GM23248 (cell line): ENCODE results near the gene PEMT. TPM values are rescaled to one million over a fixed set of nuclear protein-coding genes. Genes with fewer than 3 reads are reported as not detected.
"Not testable (repeated sequence)": the region's sequence is repeated elsewhere in the genome, so short reads cannot be mapped to it uniquely, and the experiment has no call there.

ENCODE experiments used
- DNase-seq: peaks from one replicate; pipeline ENCODE4 v3.0.0-alpha.2; 2015
- H2AFZ ChIP-seq: fragments of 200-600 bp; sonication (generic); 2 replicates; pipeline ENCODE4 v1.6.1; 2016; ENCODE audit warnings: antibody characterized with exemption
- H3F3A ChIP-seq: fragments of 200-600 bp; sonication (generic); 2 replicates; pipeline ENCODE4 v1.6.1; 2016; ENCODE audit warnings: mild to moderate bottlenecking, antibody characterized with exemption, mixed run types; ENCODE audit not compliant: insufficient read depth
- H3K27ac ChIP-seq: fragments of 200-600 bp; sonication (generic); 2 replicates; pipeline ENCODE4 v1.5.1; 2016; ENCODE audit warnings: mild to moderate bottlenecking
- H3K27me3 ChIP-seq: fragments of 200-600 bp; sonication (generic); replicated peaks from 2 replicates; pipeline ENCODE4 v1.6.1; 2016; ENCODE audit warnings: mild to moderate bottlenecking; ENCODE audit not compliant: insufficient read depth
- H3K36me3 ChIP-seq: fragments of 200-600 bp; sonication (generic); 2 replicates; pipeline ENCODE4 v1.6.1; 2016; ENCODE audit warnings: low read depth, mild to moderate bottlenecking
- H3K4me1 ChIP-seq: fragments of 200-600 bp; sonication (generic); 2 replicates; pipeline ENCODE4 v1.6.1; 2016; ENCODE audit warnings: mild to moderate bottlenecking; ENCODE audit not compliant: insufficient read depth
- H3K4me2 ChIP-seq: fragments of 200-600 bp; sonication (generic); one replicate; pipeline ENCODE4 v1.6.1; 2016; ENCODE audit warnings: mild to moderate bottlenecking; ENCODE audit not compliant: unreplicated experiment
- H3K4me3 ChIP-seq: fragments of 200-600 bp; sonication (generic); 2 replicates; pipeline ENCODE4 v1.5.1; 2016; ENCODE audit warnings: mild to moderate bottlenecking
- H3K79me2 ChIP-seq: fragments of 200-600 bp; sonication (generic); 2 replicates; pipeline ENCODE4 v1.6.1; 2016; ENCODE audit warnings: mild to moderate bottlenecking; ENCODE audit not compliant: insufficient read depth
- H3K9ac ChIP-seq: fragments of 200-600 bp; sonication (generic); 2 replicates; pipeline ENCODE4 v1.6.1; 2016; ENCODE audit warnings: mild to moderate bottlenecking
- H3K9me2 ChIP-seq: fragments of 200-600 bp; sonication (generic); 2 replicates; pipeline ENCODE4 v1.6.1; 2016; ENCODE audit warnings: mixed run types, mild to moderate bottlenecking, moderate library complexity; ENCODE audit not compliant: insufficient read depth
- H3K9me3 ChIP-seq: fragments of 200-600 bp; sonication (generic); one replicate; pipeline ENCODE4 v1.6.1; 2017; ENCODE audit warnings: low read depth
- H4K20me1 ChIP-seq: fragments of 200-600 bp; sonication (generic); 2 replicates; pipeline ENCODE4 v1.6.0; 2016; ENCODE audit not compliant: insufficient read depth
- EZH2 ChIP-seq: fragments of 200-600 bp; sonication (generic); IDR thresholded peaks from 2 replicates; pipeline ENCODE4 v1.6.1; 2018; ENCODE audit warnings: antibody characterized with exemption, mild to moderate bottlenecking; ENCODE audit not compliant: insufficient read depth, poor library complexity, severe bottlenecking
- EZH2phosphoT487 ChIP-seq: fragments of 200-600 bp; sonication (generic); IDR thresholded peaks from 2 replicates; pipeline ENCODE4 v1.6.1; 2018; ENCODE audit warnings: antibody characterized with exemption, moderate library complexity, mild to moderate bottlenecking, low read depth; ENCODE audit not compliant: insufficient read depth
- WGBS, 2 experiments: methylation state at CpG; one replicate each; pipeline ENCODE4 v1.1.6; 2015 to 2017; ENCODE audit warnings: low lambda C conversion rate in 2 of 2, low coverage in 1 of 2; ENCODE audit errors: missing lambda C conversion rate in 2 of 2; 5-methylcytosine and 5-hydroxymethylcytosine counted together
- in situ Hi-C: fragments of 300-500 bp; cut with MboI; formaldehyde crosslinking; loops from 2 replicates; pipeline ENCODE4 v1.15.0; 2020
- polyA plus RNA-seq: library from polyadenylated mRNA; unstranded; fragments of >200 nt; fragmentation: Nextera tagmentation; extraction: Ambion mirVana; gene quantifications from 2 replicates; pipeline ENCODE4 v1.2.1, GENCODE V29; 2016
- total RNA-seq: library from RNA; depleted of rRNA; stranded (reverse); fragments of >200 nt; shearing (Covaris generic); gene quantifications from 2 replicates; pipeline ENCODE4 v1.2.3, GENCODE V29; 2014; rRNA removed

The PEMT gene, protein sequence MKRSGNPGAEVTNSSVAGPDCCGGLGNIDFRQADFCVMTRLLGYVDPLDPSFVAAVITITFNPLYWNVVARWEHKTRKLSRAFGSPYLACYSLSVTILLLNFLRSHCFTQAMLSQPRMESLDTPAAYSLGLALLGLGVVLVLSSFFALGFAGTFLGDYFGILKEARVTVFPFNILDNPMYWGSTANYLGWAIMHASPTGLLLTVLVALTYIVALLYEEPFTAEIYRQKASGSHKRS
- total RNA-seq = 53.0 and 62.0 TPM in 2 replicates
- 60.4 and 68.7 TPM in 2 replicates for polyA plus RNA-seq

DNA sequence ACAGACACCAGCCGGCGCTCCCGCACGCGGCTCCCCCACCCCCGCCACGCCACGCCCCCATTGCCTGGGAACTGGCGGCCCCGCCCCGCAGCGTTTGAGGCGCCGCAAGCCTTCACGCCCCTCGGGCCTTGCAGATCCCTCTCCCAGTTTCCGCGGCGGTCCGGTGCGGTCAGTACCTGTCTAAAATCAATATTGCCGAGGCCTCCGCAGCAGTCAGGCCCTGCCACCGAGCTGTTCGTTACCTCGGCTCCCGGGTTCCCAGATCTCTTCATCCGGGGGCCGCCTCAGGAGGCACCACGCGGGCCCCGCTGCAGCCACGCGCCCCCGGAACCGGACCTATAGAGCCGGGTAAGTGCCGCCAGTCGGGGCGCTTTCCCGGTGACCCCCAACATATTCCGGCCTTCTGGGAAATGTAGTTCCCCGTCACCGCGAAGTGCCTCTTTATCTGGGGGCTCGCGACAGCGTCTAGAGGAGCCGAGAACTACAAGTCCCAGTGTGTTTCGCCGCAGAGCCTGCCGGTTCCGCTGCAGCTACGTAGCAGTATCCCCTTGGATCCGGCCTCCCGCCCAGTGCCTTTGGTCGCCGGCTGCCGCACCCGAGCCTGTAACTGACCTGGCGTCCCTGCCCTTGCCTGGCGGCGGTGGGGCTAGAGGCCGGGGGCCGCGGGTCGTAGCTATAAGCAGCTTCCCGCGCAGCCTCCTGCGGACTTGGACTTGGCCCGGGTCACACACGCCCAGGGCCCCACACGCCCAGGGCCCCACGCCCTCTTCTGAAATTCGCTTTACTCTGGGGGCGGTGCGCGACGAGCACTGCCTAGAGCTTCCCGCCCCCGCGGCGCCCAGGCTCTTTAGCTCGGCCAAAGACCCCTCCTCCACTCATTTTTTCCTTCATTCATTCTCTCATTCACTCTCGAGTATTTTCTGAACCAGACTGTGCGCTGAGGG lies at the start of gene PEMT:
Gene PEMT, minus strand, starts transcription at position 354 of the 944 bp plus-strand sequence. Its CDS starts 82 bp downstream, at position 272.
- Histone ChIP-seq H3K9me2 (no peaks in the 10 kb centered on the region), H2AFZ (peak within 1 kb of the TSS; percentile 83), H3F3A (no peaks in the 10 kb centered on the region), H3K27me3 (no peaks in the 10 kb centered on the region), H3K9ac (peak within 1 kb of the TSS; percentile 93), H3K4me2 (peak within 1 kb of the TSS; percentile 97), H3K4me1 (peaks cover 19% of the 10 kb centered on the region), H3K79me2 (peaks cover 39% of the 10 kb centered on the region), H3K9me3 (no peaks in the 10 kb centered on the region), H4K20me1 (no peaks in the 10 kb centered on the region), H3K36me3 (no peaks in the 10 kb centered on the region), H3K4me3 (peak within 1 kb of the TSS; percentile 99), H3K27ac (peak within 1 kb of the TSS; percentile 82)
- peak; percentile 99 for DNase-seq
- in situ Hi-C loops = no loop called here
- TF ChIP-seq EZH2 = no peak
- TF ChIP-seq EZH2phosphoT487 = no peak
- WGBS, 2 experiments = 1% methylated on average over 77 to 78 of the region's 86 CpGs

DNA sequence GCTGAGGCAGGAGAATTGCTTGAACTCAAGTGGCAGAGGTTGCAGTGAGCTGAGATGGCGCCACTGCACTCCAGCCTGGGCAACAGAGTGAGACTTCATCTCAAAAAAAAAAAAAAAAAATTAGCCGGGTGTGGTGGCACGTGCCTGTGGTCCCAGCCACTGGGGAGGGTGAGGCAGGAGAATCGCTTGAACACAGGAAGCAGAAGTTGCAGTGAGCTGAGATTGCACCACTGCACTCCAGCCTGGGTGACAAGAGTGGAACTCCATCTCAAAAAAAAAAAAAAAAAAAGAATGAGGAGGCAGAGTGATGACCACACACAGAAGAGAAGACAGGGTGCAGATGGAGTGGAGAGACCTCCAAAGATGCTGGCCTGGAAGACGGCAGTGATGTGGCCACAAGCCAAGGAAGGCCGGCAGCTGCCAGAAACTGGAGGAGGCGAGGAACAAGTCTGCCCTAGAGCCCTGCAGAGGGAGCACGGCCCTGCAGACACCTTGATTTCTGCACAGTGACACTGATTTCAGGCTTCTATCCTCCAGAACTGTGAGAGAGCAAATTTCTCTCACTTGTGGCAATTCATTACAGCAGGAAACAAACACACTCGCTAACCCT lies 48.3 kb upstream of the PEMT start:
- not testable (repeated sequence) for H2AFZ ChIP-seq, H3K4me2 ChIP-seq, H3K36me3 ChIP-seq, H4K20me1 ChIP-seq, H3K9ac ChIP-seq, H3K79me2 ChIP-seq, DNase-seq, H3F3A ChIP-seq, H3K27ac ChIP-seq, H3K9me2 ChIP-seq, H3K27me3 ChIP-seq, H3K4me1 ChIP-seq, H3K4me3 ChIP-seq, H3K9me3 ChIP-seq
- in situ Hi-C loops = loop anchor here (10.0 kb wide), 1 partner anchor 285 kb away; no protein-coding TSS in a partner anchor
- 29 to 41% methylated on average over 5 to 9 of the region's 9 CpGs for WGBS, 2 experiments

DNA sequence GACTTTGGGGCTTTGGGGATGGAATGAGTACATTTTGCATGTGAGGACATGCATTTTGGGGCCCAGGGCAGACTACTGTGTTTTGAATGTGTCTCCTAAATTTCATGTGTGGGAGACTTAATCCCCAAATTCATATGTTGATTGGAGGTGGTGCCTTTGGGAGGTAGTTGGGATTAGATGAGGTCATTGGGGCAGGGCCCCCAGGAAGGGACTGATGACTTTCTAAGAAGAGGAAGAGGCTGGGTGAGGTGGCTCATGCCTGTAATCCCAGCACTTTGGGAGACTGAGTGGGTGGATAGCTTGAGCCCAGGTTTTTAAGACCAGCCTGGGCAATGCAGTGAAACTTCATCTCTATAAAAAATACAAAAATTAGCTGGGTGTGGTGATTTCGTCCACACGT lies 47.0 kb upstream of the PEMT start:
- TF ChIP-seq EZH2 (no peak), EZH2phosphoT487 (no peak)
- Histone ChIP-seq H3K27ac (no peak overlapping the region), H3F3A (no peaks in the 10 kb centered on the region), H3K9me2 (no peaks in the 10 kb centered on the region), H3K4me1 (no peaks in the 10 kb centered on the region), H2AFZ (no peak overlapping the region), H3K4me3 (no peak overlapping the region), H3K79me2 (no peaks in the 10 kb centered on the region), H3K27me3 (no peaks in the 10 kb centered on the region), H3K4me2 (no peak overlapping the region), H3K9me3 (no peaks in the 10 kb centered on the region), H3K9ac (no peak overlapping the region), H4K20me1 (no peaks in the 10 kb centered on the region), H3K36me3 (no peaks in the 10 kb centered on the region)
- no peak for DNase-seq
- WGBS, 2 experiments = 84 to 90% methylated on average over 2 of the region's 2 CpGs
- in situ Hi-C loops = no loop called here

DNA sequence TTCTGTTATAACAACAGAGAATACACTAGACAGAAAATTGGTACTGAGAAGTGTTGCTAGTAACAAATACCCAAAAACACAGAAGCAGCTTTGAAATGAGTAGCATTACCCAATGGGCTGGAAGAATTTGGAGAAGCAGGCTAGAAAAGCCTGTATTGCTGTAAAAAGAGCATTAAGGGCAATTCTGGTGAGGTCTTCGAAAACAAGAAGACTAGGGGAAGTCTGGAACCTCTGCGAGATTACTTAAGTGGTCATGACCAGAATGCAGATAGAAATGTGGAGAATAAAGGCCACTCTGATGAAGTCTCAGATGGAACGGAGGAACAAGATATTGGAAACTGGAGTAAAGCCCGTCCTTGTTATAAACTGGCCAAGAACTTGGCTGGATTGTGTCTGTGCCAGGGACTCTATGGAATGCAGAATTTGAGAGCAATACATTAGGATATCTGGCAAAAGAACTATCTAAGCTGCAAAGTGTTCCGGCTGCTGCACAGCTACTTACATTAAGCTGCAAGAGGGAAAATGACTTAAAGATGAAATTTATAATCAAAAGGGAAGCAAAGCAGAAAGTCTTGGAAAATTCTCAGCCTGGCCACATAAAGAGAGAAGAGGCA lies 44.9 kb upstream of the PEMT start:
- H3K4me3 ChIP-seq = no peak overlapping the region
- H3K9me3 ChIP-seq = no peaks in the 10 kb centered on the region
- in situ Hi-C loops = no loop called here
- no peaks in the 10 kb centered on the region for H3K36me3 ChIP-seq
- H3K4me1 ChIP-seq = no peaks in the 10 kb centered on the region
- DNase-seq = no peak
- H3K27me3 ChIP-seq = peaks cover 7% of the 10 kb centered on the region; the same call in 1 of the 2 replicates
- TF ChIP-seq EZH2 = no peak
- no peak for TF ChIP-seq EZH2phosphoT487
- H3K9me2 ChIP-seq = no peaks in the 10 kb centered on the region
- 61 to 66% methylated on average over 5 of the region's 5 CpGs for WGBS, 2 experiments
- H3K4me2 ChIP-seq = no peak overlapping the region
- no peak overlapping the region for H2AFZ ChIP-seq
- H4K20me1 ChIP-seq = no peaks in the 10 kb centered on the region
- no peaks in the 10 kb centered on the region for H3K79me2 ChIP-seq
- no peaks in the 10 kb centered on the region for H3F3A ChIP-seq
- H3K9ac ChIP-seq = no peak overlapping the region
- H3K27ac ChIP-seq = no peak overlapping the region

DNA sequence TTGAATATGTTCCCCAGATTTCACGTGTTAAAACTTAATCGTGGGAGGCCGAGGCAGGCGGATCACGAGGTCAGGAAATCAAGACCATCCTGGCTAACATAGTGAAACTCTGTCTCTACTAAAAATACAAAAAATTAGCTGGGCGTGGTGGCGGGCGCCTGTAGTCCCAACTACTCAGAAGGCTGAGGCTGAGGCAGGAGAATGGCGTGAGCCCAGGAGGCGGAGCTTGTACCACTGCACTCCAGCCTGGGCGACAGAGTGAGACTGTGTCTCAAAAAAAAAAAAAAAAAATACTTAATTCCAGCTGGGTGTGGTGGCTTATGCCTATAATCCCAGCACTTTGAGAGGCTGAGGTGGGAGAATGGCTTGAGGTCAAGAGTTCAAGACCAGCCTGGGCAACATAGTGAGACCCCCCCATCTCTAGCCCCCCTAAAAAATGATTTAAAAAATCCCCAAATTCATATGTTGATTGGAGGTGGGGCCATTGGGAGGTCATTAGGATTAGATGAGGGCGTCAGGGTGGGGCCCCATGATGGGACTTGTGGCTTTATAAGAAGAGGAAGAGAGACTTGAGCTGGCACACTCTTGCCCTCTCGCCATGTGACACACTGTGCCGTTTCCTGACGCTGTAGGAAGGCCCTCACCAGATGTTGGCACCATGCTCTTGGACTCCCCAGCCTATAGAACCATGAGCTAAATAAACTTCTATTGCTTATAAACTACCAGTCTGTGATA lies 44.2 kb upstream of the PEMT start:
- H3K9me3 ChIP-seq, H2AFZ ChIP-seq, DNase-seq, H3K27ac ChIP-seq, H3K4me3 ChIP-seq, H3K4me2 ChIP-seq, H3F3A ChIP-seq, H3K36me3 ChIP-seq, H3K4me1 ChIP-seq, H3K27me3 ChIP-seq, H4K20me1 ChIP-seq, in situ Hi-C loops, H3K9me2 ChIP-seq, H3K79me2 ChIP-seq, H3K9ac ChIP-seq: not testable (repeated sequence)
- 33 to 36% methylated on average over 15 of the region's 15 CpGs for WGBS, 2 experiments
